HCT116 (cell line): ENCODE results near the gene FAM89B. TPM values are rescaled to one million over a fixed set of nuclear protein-coding genes. Genes with fewer than 3 reads are reported as not detected.
A peak's percentile ranks its signal among the peaks of the same experiment; 100 is the strongest.

Experiments used
- ATAC-seq: fragments of 200-7000 bp; cut with Tn5 transposase; 2 replicates; pipeline ENCODE4 v1.9.1; 2020; ENCODE audit warnings: mild to moderate bottlenecking, moderate library complexity
- BruUV-seq: library from RNA; stranded (reverse); fragments of 400-500 nt; replicated peaks from 2 replicates; lab custom pipeline; 2021; lab: Mats Ljungman, UMichigan
- CTCF ChIA-PET: fragments of 300-600 bp; sonication (Branson Sonifier 250); formaldehyde crosslinking; loops from one replicate; lab custom pipeline; 2021; ENCODE audit warnings: antibody characterized with exemption; lab: Charles Lee
- POLR2A ChIA-PET: fragments of 300-600, 350-600 bp; sonication (Branson Sonifier 250); formaldehyde crosslinking; loops from one replicate; lab custom pipeline; 2021; ENCODE audit warnings: antibody characterized with exemption; lab: Charles Lee
- RAD21 ChIA-PET, 2 experiments: fragments of 300-600 bp; sonication (Branson Sonifier 250); formaldehyde crosslinking; loops; one replicate each; lab custom pipeline; 2023; ENCODE audit warnings: low total read pairs in 2 of 2; ENCODE audit not compliant: uncharacterized antibody in 2 of 2, unreplicated experiment in 2 of 2, low non-redundant PET in 1 of 2; lab: Charles Lee
- DNase-seq: peaks from one replicate; pipeline ENCODE4 v3.0.0-alpha.2; 2010; ENCODE audit warnings: low read depth, low spot score
- H2AFZ ChIP-seq: fragments of 200-600 bp; shearing (Covaris generic), sonication (generic); 2 replicates; pipeline ENCODE4 v1.6.1; 2017; ENCODE audit warnings: low read depth, mixed run types, mixed read lengths, antibody characterized with exemption, low read length; ENCODE audit not compliant: poor library complexity, severe bottlenecking
- H3K27ac ChIP-seq: 2 replicates; pipeline ENCODE4 v1.5.1; 2012; ENCODE audit warnings: low read depth, low read length
- H3K27me3 ChIP-seq: fragments of 200-600 bp; sonication (generic); 2 replicates; pipeline ENCODE4 v1.6.1; 2016; ENCODE audit warnings: mixed run types, low read length, mixed read lengths; ENCODE audit not compliant: insufficient read depth
- H3K36me3 ChIP-seq, 2 experiments: fragments of 200-500 bp in 1 of 2; fragments of 200-600 bp in 1 of 2; sonication (Bioruptor generic) in 1 of 2; sonication (generic) in 1 of 2; 2 replicates each; pipeline versions ENCODE4 v1.5.1 to v1.6.1; 2014 to 2016; ENCODE audit warnings: low read length in 2 of 2, inconsistent platforms in 1 of 2, mixed read lengths in 1 of 2, mixed run types in 1 of 2; ENCODE audit not compliant: insufficient read depth in 2 of 2, control insufficient read depth in 1 of 2
- H3K4me1 ChIP-seq, 2 experiments: fragments of 200-600 bp in 1 of 2; sonication (generic) in 1 of 2; 2 replicates each; pipeline versions ENCODE4 v1.5.1 to v1.6.1; 2012 to 2017; ENCODE audit warnings: low read length in 2 of 2, inconsistent platforms in 1 of 2, mild to moderate bottlenecking in 1 of 2, mixed read lengths in 1 of 2, mixed run types in 1 of 2, moderate library complexity in 1 of 2; ENCODE audit not compliant: insufficient read depth in 2 of 2, control insufficient read depth in 1 of 2
- H3K4me2 ChIP-seq: fragments of 200-600 bp; sonication (generic); 2 replicates; pipeline ENCODE4 v1.6.1; 2017; ENCODE audit warnings: mixed run types, low read length, mixed read lengths
- H3K4me3 ChIP-seq, 2 experiments: fragments of 200-600 bp in 1 of 2; sonication (generic) in 1 of 2; replicated peaks in 1 of 2; 2 replicates each; pipeline ENCODE4 v1.5.1; 2011 to 2016; ENCODE audit warnings: low read length in 2 of 2, control low read depth in 1 of 2, low read depth in 1 of 2, mild to moderate bottlenecking in 1 of 2, mixed read lengths in 1 of 2, mixed run types in 1 of 2
- H3K79me2 ChIP-seq: fragments of 200-600 bp; sonication (generic); 2 replicates; pipeline ENCODE4 v1.6.1; 2017; ENCODE audit warnings: mild to moderate bottlenecking, mixed run types, low read length, moderate library complexity, mixed read lengths; ENCODE audit not compliant: insufficient read depth
- H3K9ac ChIP-seq: fragments of 200-600 bp; sonication (generic); 2 replicates; pipeline ENCODE4 v1.6.1; 2016; ENCODE audit warnings: low read length, mixed read lengths
- H3K9me2 ChIP-seq: fragments of 200-600 bp; sonication (generic), shearing (Covaris generic); 2 replicates; pipeline ENCODE4 v1.6.1; 2017; ENCODE audit warnings: mixed run types, mild to moderate bottlenecking, moderate library complexity; ENCODE audit not compliant: insufficient read depth
- H3K9me3 ChIP-seq, 2 experiments: fragments of 200-500 bp in 1 of 2; fragments of 200-600 bp in 1 of 2; sonication (Bioruptor generic) in 1 of 2; sonication (generic) in 1 of 2; 2 replicates each; pipeline ENCODE4 v1.6.1; 2014 to 2017; ENCODE audit warnings: low read length in 2 of 2, mixed read lengths in 2 of 2, inconsistent platforms in 1 of 2, low read depth in 1 of 2, mild to moderate bottlenecking in 1 of 2, mixed run types in 1 of 2, moderate library complexity in 1 of 2; ENCODE audit not compliant: control insufficient read depth in 1 of 2, insufficient read depth in 1 of 2
- H4K20me1 ChIP-seq: fragments of 200-600 bp; sonication (generic), shearing (Covaris generic); 2 replicates; pipeline ENCODE4 v1.6.1; 2017; ENCODE audit warnings: mixed run types, mild to moderate bottlenecking, moderate library complexity; ENCODE audit not compliant: insufficient read depth
- CBX3 ChIP-seq: IDR thresholded peaks from 2 replicates; pipeline ENCODE4 v1.6.1; 2012; ENCODE audit warnings: low read depth
- CEBPB ChIP-seq: IDR thresholded peaks from 2 replicates; pipeline ENCODE4 v1.6.1; 2012; ENCODE audit warnings: low read depth
- EZH2 ChIP-seq: fragments of 200-600 bp; sonication (generic); IDR thresholded peaks from 2 replicates; pipeline ENCODE4 v1.6.1; 2017; ENCODE audit warnings: antibody characterized with exemption, mixed run types
- EZH2phosphoT487 ChIP-seq: fragments of 200-600 bp; IDR thresholded peaks from 2 replicates; pipeline ENCODE4 v1.6.1; 2018; ENCODE audit warnings: antibody characterized with exemption, borderline replicate concordance
- FOSL1 ChIP-seq: IDR thresholded peaks from 2 replicates; pipeline ENCODE4 v1.6.1; 2012; ENCODE audit warnings: low read depth
- POLR2A ChIP-seq: IDR thresholded peaks from 2 replicates; pipeline ENCODE4 v1.7.0; 2011; ENCODE audit warnings: borderline replicate concordance; ENCODE audit not compliant: insufficient read depth, insufficient read length; ENCODE audit errors: extremely low read depth
- POLR2AphosphoS5 ChIP-seq: IDR thresholded peaks from 2 replicates; pipeline ENCODE4 v1.6.1; 2011; ENCODE audit warnings: mild to moderate bottlenecking, low read depth, low read length, moderate library complexity
- SP1 ChIP-seq: IDR thresholded peaks from 2 replicates; pipeline ENCODE4 v1.6.1; 2012; ENCODE audit warnings: low read depth
- SRF ChIP-seq: IDR thresholded peaks from 2 replicates; pipeline ENCODE4 v1.6.1; 2012; ENCODE audit warnings: low read depth
- TCF7L2 ChIP-seq: IDR thresholded peaks from 2 replicates; pipeline ENCODE4 v1.7.0; 2011; ENCODE audit warnings: borderline replicate concordance, inconsistent platforms; ENCODE audit not compliant: insufficient read depth, insufficient read length; ENCODE audit errors: extremely low read depth
- ZFX ChIP-seq: fragments of 450-650 bp; IDR thresholded peaks from 2 replicates; pipeline ENCODE4 v1.6.1; 2017
- intact Hi-C: fragments of 100-400 bp; cut with micrococcal nuclease; formaldehyde crosslinking; loops from 2 replicates; pipeline ENCODE4 v1.10.0; 2022
- total RNA-seq: library from RNA; stranded (reverse); gene quantifications from one replicate; pipeline ENCODE4 v1.2.1, GENCODE V29; 2021; ENCODE audit not compliant: unreplicated experiment
- TF ChIP-seq, protein P1 (sequence below), 3 experiments: fragments of 200-600 bp in 1 of 3; sonication (generic) in 1 of 3; IDR thresholded peaks in 2 of 3; conservative IDR thresholded peaks in 1 of 3; 2 replicates each; pipeline ENCODE4 v1.5.1; 2012 to 2017; ENCODE audit warnings: low read depth in 2 of 3, low read length in 2 of 3, antibody characterized with exemption in 1 of 3, borderline replicate concordance in 1 of 3, control low read depth in 1 of 3, mild to moderate bottlenecking in 1 of 3, mixed read lengths in 1 of 3, mixed run types in 1 of 3, moderate library complexity in 1 of 3; ENCODE audit not compliant: insufficient read depth in 1 of 3

The FAM89B gene
- total RNA-seq, 1 experiment from 2014 or later: 60.0 TPM

DNA sequence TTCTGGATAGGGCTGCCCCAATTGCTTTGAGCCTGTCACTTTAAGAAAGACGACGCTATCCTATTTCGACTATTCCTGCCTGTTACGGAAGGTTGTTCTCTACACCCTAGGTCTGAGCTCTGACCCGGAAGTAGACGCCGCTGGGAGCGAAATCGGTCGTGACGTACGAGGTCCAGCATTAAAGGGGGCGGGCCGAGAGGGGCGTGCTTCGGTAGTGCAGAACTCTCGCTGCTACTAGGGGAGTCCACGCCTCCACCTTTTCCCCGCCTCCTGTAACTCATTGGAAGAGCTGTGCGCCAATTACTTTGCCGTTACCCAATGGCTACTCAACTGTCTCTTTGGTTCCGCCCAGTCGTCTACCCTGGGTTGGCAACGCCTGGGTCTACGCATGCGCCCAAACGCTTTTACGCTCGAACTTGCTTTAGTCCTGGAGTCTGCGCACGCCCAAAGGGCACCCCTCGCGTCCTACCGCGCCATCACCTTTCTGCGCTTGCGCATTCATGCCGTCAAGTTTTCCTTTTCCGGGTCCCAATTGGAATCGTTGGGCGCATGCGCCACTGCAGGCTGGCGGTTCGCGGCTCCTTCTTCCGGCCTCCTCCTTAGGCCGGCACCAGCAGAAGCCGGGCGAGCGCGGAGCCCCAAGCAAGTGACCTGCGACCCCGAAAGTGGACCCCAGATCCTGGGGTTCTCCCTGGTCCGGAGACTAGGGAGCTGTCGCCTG is 43.1 kb downstream of the FAM89B start, which contains the start of gene PCNX3 (continued):
- TF ChIP-seq SRF: no peak
- no peak for TF ChIP-seq SP1

DNA sequence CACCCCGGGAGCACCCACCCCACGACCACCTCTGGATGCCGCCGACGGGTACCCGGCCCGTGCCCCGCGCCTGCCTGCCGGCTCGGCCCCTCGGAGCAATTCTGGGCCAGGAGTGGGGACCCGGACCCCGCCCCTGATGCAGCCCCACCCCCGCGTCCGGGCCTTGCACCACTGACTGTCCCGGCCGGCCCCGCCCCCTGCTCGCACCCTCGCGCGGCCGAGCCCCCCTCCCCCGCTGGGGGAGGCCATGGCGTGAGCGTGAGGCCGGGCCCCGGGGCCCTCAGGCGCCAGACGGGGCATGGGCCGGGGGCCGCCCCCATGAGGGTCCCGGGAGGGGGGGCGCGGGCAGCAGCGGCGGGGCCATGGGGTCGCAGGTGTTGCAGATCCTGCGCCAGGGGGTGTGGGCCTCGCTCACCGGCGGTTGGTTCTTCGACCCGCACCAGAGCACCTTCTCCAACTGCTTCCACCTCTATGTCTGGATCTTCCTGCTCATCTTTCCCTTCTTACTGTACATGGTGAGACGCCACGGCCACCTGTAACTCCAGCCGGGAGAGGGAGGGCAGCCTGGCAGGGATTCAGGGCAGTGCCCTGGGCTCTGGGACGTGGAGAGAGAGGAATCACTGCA is 43.7 kb downstream of the FAM89B start:
- peaks cover 10 to 37% of the 10 kb centered on the region in 2 experiments for H3K4me1 ChIP-seq
- no peaks in the 10 kb centered on the region for H4K20me1 ChIP-seq
- peak overlapping the region; percentile 86 for H3K27ac ChIP-seq
- H3K36me3 ChIP-seq: peaks cover 19 to 27% of the 10 kb centered on the region in 2 experiments; a peak in 3 of 4 replicates
- H3K79me2 ChIP-seq: peaks cover 68% of the 10 kb centered on the region
- no peaks in the 10 kb centered on the region for H3K9me2 ChIP-seq
- H3K4me2 ChIP-seq: peak overlapping the region; percentile 90
- H3K4me3 ChIP-seq: peak overlapping the region; percentile 73 to 86
- no peak for TF ChIP-seq CEBPB
- peak; percentile 8 for TF ChIP-seq POLR2A
- TF ChIP-seq POLR2AphosphoS5: no peak
- no peak for TF ChIP-seq CBX3
- TF ChIP-seq EZH2: no peak
- TF ChIP-seq, protein P1, sequence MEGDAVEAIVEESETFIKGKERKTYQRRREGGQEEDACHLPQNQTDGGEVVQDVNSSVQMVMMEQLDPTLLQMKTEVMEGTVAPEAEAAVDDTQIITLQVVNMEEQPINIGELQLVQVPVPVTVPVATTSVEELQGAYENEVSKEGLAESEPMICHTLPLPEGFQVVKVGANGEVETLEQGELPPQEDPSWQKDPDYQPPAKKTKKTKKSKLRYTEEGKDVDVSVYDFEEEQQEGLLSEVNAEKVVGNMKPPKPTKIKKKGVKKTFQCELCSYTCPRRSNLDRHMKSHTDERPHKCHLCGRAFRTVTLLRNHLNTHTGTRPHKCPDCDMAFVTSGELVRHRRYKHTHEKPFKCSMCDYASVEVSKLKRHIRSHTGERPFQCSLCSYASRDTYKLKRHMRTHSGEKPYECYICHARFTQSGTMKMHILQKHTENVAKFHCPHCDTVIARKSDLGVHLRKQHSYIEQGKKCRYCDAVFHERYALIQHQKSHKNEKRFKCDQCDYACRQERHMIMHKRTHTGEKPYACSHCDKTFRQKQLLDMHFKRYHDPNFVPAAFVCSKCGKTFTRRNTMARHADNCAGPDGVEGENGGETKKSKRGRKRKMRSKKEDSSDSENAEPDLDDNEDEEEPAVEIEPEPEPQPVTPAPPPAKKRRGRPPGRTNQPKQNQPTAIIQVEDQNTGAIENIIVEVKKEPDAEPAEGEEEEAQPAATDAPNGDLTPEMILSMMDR (IDR thresholded peaks at IDR 0.05 in 2 of 3, conservative IDR thresholded peaks at IDR 0.05 in 1 of 3; ENCODE audit: borderline replicate concordance in 1 of 3, insufficient read depth in 1 of 3, low read depth in 2 of 3, low read length in 2 of 3): no peak
- TF ChIP-seq TCF7L2: no peak
- peak; percentile 69; the same call in 1 of the 2 replicates for TF ChIP-seq ZFX
- no peak for TF ChIP-seq EZH2phosphoT487
- no peak for TF ChIP-seq FOSL1
- no peaks in the 10 kb centered on the region for H3K27me3 ChIP-seq
- ATAC-seq: peak; percentile 24
- intact Hi-C loops: loop anchor here (1.0 to 2.0 kb wide), 2 partner anchors 39 to 243 kb away; partner anchors contain the start of gene EHBP1L1
- H3K9ac ChIP-seq: peak overlapping the region; percentile 85
- H3K9me3 ChIP-seq: no peaks in the 10 kb centered on the region
- no peak overlapping the region for H2AFZ ChIP-seq
- no peak for DNase-seq
- no TSS peak for BruUV-seq
- POLR2A ChIA-PET: interaction anchor here (0.7 to 1.8 kb wide), 14 partner anchors 9 to 275 kb away, joined by 3 to 11 read pairs (median 5); partner anchors contain the start of genes CCDC85B, CFL1, NEAT1 and RELA
- CTCF ChIA-PET: interaction anchor here (1.0 to 1.5 kb wide), 8 partner anchors 10 to 269 kb away, joined by 3 to 15 read pairs (median 6); partner anchors contain the start of genes FAM89B, MUS81 and SIPA1
- RAD21 ChIA-PET: interaction anchor here in 1 of 2 experiments (1.2 kb wide), 1 partner anchor 96 kb away, joined by 3 read pairs; the partner anchor contains the start of gene KAT5
